AG10803 (cell line): ENCODE data around the gene PDIA2.

Experiments used
- DNase-seq: peaks from one replicate; pipeline ENCODE4 v3.0.0; 2010; ENCODE audit warnings: low read depth
- H3K4me3 ChIP-seq: 2 replicates; pipeline ENCODE4 v1.5.1; 2011; ENCODE audit warnings: mild to moderate bottlenecking, low read length, control low read depth
- TF ChIP-seq, protein P1 (sequence below): conservative IDR thresholded peaks from 2 replicates; pipeline ENCODE4 v1.5.1; 2011; ENCODE audit warnings: mild to moderate bottlenecking, low read length, control low read depth, inconsistent platforms

The PDIA2 gene

GRCh38 chr16:269061-269796 lies 13.7 kb upstream of the PDIA2 start:
- DNase-seq = no peak
- H3K4me3 ChIP-seq = no peak overlapping the region
- TF ChIP-seq, protein P1, sequence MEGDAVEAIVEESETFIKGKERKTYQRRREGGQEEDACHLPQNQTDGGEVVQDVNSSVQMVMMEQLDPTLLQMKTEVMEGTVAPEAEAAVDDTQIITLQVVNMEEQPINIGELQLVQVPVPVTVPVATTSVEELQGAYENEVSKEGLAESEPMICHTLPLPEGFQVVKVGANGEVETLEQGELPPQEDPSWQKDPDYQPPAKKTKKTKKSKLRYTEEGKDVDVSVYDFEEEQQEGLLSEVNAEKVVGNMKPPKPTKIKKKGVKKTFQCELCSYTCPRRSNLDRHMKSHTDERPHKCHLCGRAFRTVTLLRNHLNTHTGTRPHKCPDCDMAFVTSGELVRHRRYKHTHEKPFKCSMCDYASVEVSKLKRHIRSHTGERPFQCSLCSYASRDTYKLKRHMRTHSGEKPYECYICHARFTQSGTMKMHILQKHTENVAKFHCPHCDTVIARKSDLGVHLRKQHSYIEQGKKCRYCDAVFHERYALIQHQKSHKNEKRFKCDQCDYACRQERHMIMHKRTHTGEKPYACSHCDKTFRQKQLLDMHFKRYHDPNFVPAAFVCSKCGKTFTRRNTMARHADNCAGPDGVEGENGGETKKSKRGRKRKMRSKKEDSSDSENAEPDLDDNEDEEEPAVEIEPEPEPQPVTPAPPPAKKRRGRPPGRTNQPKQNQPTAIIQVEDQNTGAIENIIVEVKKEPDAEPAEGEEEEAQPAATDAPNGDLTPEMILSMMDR = no peak

- no peak for DNase-seq
- TF ChIP-seq, protein P1 = no peak
- H3K4me3 ChIP-seq = no peak overlapping the region
These were observed 12.3 kb upstream of the PDIA2 start for GRCh38 chr16:270381-271255.

DNA sequence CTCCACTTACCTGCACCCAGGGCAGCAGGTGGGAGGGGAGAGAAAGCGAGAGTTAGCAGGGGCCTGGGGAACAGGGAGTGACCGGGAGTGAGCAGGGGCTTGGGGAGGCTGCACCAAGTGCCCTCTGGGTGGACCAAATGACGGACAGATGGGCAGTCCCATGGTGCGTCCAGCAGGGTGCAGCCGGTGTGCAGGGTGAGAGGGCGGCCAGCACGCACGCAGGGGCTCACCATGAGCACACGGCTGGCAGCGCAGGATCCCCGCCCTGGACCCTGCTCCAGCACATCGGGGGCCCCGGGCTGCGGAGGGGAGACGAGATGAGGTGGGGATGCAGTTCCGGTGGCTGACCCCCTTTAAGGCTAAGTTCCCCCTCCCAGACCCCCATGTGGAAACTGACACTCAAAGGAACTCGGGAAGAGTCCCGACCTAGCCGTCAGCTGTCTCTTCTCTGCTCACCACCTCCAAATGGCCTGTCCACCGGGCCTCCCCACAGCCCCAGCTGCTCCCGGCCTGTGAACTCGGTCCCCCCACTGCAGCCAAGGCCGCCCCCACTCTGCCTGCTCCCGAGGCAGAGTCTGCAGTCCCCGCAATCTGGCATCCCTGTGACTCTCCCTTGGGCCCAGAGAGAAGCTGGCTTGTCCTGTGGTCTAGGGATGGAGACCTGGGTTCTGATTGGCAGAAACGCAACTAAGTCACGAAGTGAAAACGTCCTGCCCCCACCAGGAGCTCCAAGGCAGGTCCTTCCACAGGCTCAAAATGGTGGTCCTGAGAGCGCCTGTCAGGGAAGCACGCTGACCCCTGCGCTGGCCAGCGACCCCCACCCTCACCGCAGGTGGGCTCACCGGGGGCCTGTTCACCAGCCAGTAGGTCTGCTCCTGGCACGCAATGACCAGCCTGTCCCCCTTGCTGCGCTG lies 10.1 kb upstream of the PDIA2 start:
- TF ChIP-seq, protein P1 = no peak
- DNase-seq = no peak

GRCh38 chr16:273547-274421 lies 9.2 kb upstream of the PDIA2 start:
- TF ChIP-seq, protein P1 = no peak
- DNase-seq = no peak
- no peak overlapping the region for H3K4me3 ChIP-seq

More for the DNA sequence above, 10.1 kb upstream of the PDIA2 start:
- H3K4me3 ChIP-seq = no peak overlapping the region

DNA sequence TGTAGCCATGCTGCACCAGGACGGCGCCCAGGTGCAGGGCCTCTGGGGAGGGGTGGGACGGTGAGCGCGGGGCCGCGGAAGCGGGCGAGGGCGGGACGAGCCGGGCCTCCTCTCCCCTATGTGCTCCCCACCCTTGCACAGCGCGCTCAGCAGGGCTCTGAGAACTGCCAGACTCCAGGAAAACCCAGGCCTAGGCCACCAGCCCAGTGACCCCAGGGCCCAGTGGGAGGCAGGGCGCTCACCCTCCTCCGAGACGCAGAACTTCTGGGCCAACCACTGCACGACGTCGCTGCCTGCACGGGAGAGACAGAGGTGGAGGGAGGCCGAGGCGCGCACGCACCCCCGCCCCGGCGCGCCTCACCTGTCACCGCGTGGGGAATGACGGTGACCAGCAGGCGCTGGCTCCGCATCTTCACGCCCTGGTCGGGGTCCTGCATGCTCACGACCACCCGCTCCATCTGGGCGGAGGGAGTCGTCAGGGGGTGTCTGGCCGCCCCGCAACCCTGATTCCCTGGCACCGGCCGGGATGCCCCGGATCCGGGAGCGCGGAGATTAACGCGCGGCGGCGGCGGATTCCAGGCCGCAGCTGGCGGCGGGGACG lies 7.8 kb upstream of the PDIA2 start:
- no peak for DNase-seq
- TF ChIP-seq, protein P1 = no peak
- H3K4me3 ChIP-seq = peak overlapping the region; percentile 53
